ENCODE data around the gene CENPVL2. TPM values are rescaled to one million over a fixed set of nuclear protein-coding genes. Genes with fewer than 3 reads are reported as not detected.
"Not testable (repeated sequence)": the region's sequence is repeated elsewhere in the genome, so short reads cannot be mapped to it uniquely, and the experiment has no call there.

The CENPVL2 gene
- total and polyA plus RNA-seq, 2 donors (not counting 3 experiments of a cell fraction or from before 2014, with no cell fraction given): not detected

- H3K27ac ChIP-seq (ENCODE audit: insufficient read depth, low read depth, low read length); H2AFZ ChIP-seq (ENCODE audit: low read depth, low read length); H3K4me2 ChIP-seq (ENCODE audit: insufficient read depth, low read length); H3K79me2 ChIP-seq (ENCODE audit: control insufficient read depth, insufficient read depth, low read length); H3K9me1 ChIP-seq (replicated peaks; ENCODE audit: control insufficient read depth, extremely low read depth, insufficient read depth, low read length); H3K4me1 ChIP-seq (ENCODE audit: control insufficient read depth, extremely low read depth, insufficient read depth, low read length); H3K9ac ChIP-seq (replicated peaks; ENCODE audit: extremely low read depth, insufficient read depth, low read length); H3K9me3 ChIP-seq (replicated peaks; ENCODE audit: control insufficient read depth, insufficient read depth, low read length); POLR2A ChIA-PET; H3K27me3 ChIP-seq (ENCODE audit: control insufficient read depth in 2 of 2, insufficient read depth in 2 of 2, low read length in 2 of 2); FAIRE-seq; BruUV-seq (replicated peaks); dilution Hi-C loops (cut with MboI; ENCODE audit: extremely low pct_ligation_motif_present, low sequenced_read_pairs); H4K20me1 ChIP-seq (replicated peaks; ENCODE audit: control insufficient read depth, extremely low read depth, insufficient read depth, low read length); CTCF ChIA-PET; H3K4me3 ChIP-seq (replicated peaks in 1 of 3; ENCODE audit: insufficient read depth in 1 of 3, low read depth in 1 of 3, low read length in 3 of 3); H3K36me3 ChIP-seq (ENCODE audit: control insufficient read depth in 2 of 2, extremely low read depth in 1 of 2, insufficient read depth in 2 of 2, low read length in 2 of 2); DNase-seq (ENCODE audit: low read depth, low spot score); intact Hi-C loops (cut with micrococcal nuclease): not testable (repeated sequence)
Observed at GRCh38 chrX:51681808-51682719, 567 bp downstream of the CENPVL2 start.

GRCh38 chrX:51679689-51680433 lies 2.8 kb downstream of the CENPVL2 start:
- H3K79me2 ChIP-seq (ENCODE audit: control insufficient read depth, insufficient read depth, low read length); H3K27ac ChIP-seq (ENCODE audit: insufficient read depth, low read depth, low read length); H3K4me2 ChIP-seq (ENCODE audit: insufficient read depth, low read length); H3K4me3 ChIP-seq (replicated peaks in 1 of 3; ENCODE audit: insufficient read depth in 1 of 3, low read depth in 1 of 3, low read length in 3 of 3); H3K9me1 ChIP-seq (replicated peaks; ENCODE audit: control insufficient read depth, extremely low read depth, insufficient read depth, low read length); H3K9me3 ChIP-seq (replicated peaks; ENCODE audit: control insufficient read depth, insufficient read depth, low read length); H4K20me1 ChIP-seq (replicated peaks; ENCODE audit: control insufficient read depth, extremely low read depth, insufficient read depth, low read length); BruUV-seq (replicated peaks); H3K27me3 ChIP-seq (ENCODE audit: control insufficient read depth in 2 of 2, insufficient read depth in 2 of 2, low read length in 2 of 2); CTCF ChIA-PET; H3K4me1 ChIP-seq (ENCODE audit: control insufficient read depth, extremely low read depth, insufficient read depth, low read length); H3K36me3 ChIP-seq (ENCODE audit: control insufficient read depth in 2 of 2, extremely low read depth in 1 of 2, insufficient read depth in 2 of 2, low read length in 2 of 2); dilution Hi-C loops (cut with MboI; ENCODE audit: extremely low pct_ligation_motif_present, low sequenced_read_pairs); H3K9ac ChIP-seq (replicated peaks; ENCODE audit: extremely low read depth, insufficient read depth, low read length); DNase-seq (ENCODE audit: low read depth, low spot score); intact Hi-C loops (cut with micrococcal nuclease); FAIRE-seq; POLR2A ChIA-PET; H2AFZ ChIP-seq (ENCODE audit: low read depth, low read length): not testable (repeated sequence)

Data from endothelial cell of umbilical vein (primary cell).